Activated CD8-positive, alpha-beta T cell treated with anti-CD3 and anti-CD28 coated beads for 36 hours (primary cell): ENCODE data around the gene CASKIN1. TPM values are rescaled to one million over a fixed set of nuclear protein-coding genes. Genes with fewer than 3 reads are reported as not detected.
A peak's percentile ranks its signal among the peaks of the same experiment; 100 is the strongest.

ENCODE experiments used
- ATAC-seq: fragments of 200-7000 bp; cut with Tn5 transposase; one replicate; pipeline ENCODE4 v1.10.0; 2021; ENCODE audit warnings: mild to moderate bottlenecking, moderate library complexity
- CTCF ChIA-PET: fragments of 350-600 bp; sonication (Branson Sonifier 250); formaldehyde crosslinking; loops from one replicate; lab custom pipeline; 2021; ENCODE audit warnings: antibody characterized with exemption; lab: Charles Lee
- POLR2A ChIA-PET: fragments of 350-600 bp; sonication (Branson Sonifier 250); formaldehyde crosslinking; loops from one replicate; lab custom pipeline; 2021; ENCODE audit warnings: antibody characterized with exemption; lab: Charles Lee
- DNase-seq: peaks from one replicate; pipeline ENCODE4 v3.0.0-alpha.2; 2020
- H3K27ac Mint-ChIP-seq: one replicate; pipeline ENCODE4 v1.8.0; 2021; ENCODE audit warnings: mild to moderate bottlenecking, mixed read lengths
- H3K27me3 Mint-ChIP-seq: one replicate; pipeline ENCODE4 v1.8.0; 2021; ENCODE audit warnings: mixed read lengths
- H3K36me3 Mint-ChIP-seq: one replicate; pipeline ENCODE4 v1.8.0; 2021; ENCODE audit warnings: low read depth, mixed read lengths
- H3K4me1 Mint-ChIP-seq: one replicate; pipeline ENCODE4 v1.8.0; 2021; ENCODE audit warnings: low read depth, mixed read lengths
- H3K4me3 Mint-ChIP-seq: one replicate; pipeline ENCODE4 v1.8.0; 2021; ENCODE audit warnings: mild to moderate bottlenecking, moderate library complexity, mixed read lengths
- H3K9me3 Mint-ChIP-seq: one replicate; pipeline ENCODE4 v1.8.0; 2021; ENCODE audit warnings: mixed read lengths
- intact Hi-C: fragments of 100-400 bp; cut with micrococcal nuclease; formaldehyde crosslinking; loops from one replicate; pipeline ENCODE4 v1.10.0; 2022
- total RNA-seq, 2 experiments: library from RNA; stranded (reverse); gene quantifications; one replicate each; pipeline ENCODE4 v1.2.3, GENCODE V29; 2021
- TF ChIP-seq, protein P1 (sequence below): fragments of 200-600 bp; IDR thresholded peaks from one replicate; pipeline ENCODE4 v1.8.0; 2022; ENCODE audit warnings: antibody characterized with exemption, mild to moderate bottlenecking

The CASKIN1 gene
- total RNA-seq, 2 experiments from 2014 or later, result 4.4 to 7.2 TPM

DNA sequence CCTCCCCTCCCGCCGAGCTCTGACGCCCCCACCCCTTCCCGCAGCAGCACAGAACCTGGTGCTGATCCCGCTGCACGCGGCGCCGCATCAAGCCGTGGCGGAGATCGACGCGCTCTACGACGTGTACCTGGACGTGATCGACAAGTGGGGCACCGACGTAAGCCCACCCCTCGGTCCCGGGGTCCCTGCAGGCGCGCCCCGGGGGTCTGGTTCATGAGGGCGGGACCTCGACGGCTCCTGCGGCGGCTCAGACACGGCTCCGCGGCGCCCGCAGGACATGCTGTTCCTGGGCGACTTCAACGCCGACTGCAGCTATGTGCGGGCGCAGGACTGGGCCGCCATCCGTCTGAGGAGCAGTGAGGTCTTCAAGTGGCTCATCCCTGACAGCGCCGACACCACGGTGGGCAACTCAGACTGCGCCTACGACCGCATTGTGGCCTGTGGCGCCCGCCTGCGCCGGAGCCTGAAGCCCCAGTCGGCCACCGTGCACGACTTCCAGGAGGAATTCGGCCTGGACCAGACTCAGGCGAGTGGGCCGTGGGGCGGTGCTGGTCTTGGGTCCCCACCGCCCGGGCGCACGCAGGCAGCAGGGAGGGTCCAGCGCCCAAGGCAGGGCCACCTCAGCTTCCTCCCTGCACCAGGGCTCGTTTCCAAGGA, 41.2 kb upstream of the CASKIN1 start:
- Mint-ChIP-seq H3K36me3 (peaks cover 19% of the 10 kb centered on the region), H3K4me1 (peaks cover 2% of the 10 kb centered on the region), H3K27me3 (no peaks in the 10 kb centered on the region), H3K27ac (no peak overlapping the region), H3K4me3 (no peak overlapping the region), H3K9me3 (no peaks in the 10 kb centered on the region)
- TF ChIP-seq, protein P1, sequence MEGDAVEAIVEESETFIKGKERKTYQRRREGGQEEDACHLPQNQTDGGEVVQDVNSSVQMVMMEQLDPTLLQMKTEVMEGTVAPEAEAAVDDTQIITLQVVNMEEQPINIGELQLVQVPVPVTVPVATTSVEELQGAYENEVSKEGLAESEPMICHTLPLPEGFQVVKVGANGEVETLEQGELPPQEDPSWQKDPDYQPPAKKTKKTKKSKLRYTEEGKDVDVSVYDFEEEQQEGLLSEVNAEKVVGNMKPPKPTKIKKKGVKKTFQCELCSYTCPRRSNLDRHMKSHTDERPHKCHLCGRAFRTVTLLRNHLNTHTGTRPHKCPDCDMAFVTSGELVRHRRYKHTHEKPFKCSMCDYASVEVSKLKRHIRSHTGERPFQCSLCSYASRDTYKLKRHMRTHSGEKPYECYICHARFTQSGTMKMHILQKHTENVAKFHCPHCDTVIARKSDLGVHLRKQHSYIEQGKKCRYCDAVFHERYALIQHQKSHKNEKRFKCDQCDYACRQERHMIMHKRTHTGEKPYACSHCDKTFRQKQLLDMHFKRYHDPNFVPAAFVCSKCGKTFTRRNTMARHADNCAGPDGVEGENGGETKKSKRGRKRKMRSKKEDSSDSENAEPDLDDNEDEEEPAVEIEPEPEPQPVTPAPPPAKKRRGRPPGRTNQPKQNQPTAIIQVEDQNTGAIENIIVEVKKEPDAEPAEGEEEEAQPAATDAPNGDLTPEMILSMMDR, result no peak
- intact Hi-C loops, result no loop called here
- DNase-seq (no peak), ATAC-seq (no peak)
- CTCF ChIA-PET, result no interaction called here
- POLR2A ChIA-PET, result interaction anchor here (0.8 to 3.5 kb wide), 5 partner anchors 10 to 22 kb away, joined by 3 to 16 read pairs (median 4); partner anchors contain the start of gene ECI1

- peaks cover 2% of the 10 kb centered on the region for H3K4me1 Mint-ChIP-seq
- TF ChIP-seq, protein P1, result no peak
- CTCF ChIA-PET, result no interaction called here
Measured at GRCh38 chr16:2237102-2237482, 40.7 kb upstream of the CASKIN1 start.

DNA sequence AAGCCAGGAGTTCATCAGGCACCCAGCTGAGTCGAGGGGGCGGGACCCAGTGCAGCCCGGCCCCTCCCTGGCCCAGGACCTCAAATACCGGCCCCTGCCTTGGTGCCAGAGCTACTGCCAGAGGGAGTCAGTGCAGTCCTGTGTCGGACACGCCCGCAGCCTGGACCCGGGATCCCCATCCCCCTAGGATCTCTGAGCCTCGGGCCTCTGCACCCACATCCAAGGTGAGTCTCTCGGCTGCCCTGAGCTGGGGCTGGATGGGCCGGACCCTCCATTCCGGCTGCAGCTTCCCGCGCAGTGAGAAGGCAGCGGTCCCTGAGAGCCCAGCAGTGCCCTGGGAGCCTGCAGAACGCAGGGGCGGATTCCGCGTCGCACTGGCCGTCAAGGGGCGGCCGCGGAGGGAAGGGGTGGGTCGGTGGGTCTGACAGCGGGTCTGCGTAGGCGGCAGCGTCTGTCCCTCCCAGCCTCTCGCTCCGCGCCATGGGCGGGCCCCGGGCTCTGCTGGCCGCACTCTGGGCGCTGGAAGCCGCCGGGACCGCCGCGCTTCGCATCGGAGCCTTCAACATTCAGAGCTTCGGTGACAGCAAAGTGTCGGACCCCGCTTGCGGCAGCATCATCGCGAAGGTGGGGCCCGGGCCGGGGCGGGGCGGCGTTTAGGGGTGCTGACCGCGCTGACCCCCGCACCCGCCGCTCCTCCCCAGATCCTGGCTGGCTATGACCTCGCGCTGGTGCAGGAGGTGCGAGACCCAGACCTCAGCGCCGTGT, 40.1 kb upstream of the CASKIN1 start, which contains the start of gene DNASE1L2:
DNASE1L2 (plus strand) TSS at position 108 of the 765 bp plus-strand sequence; CDS start at position 481, 373 bp downstream.
- CTCF ChIA-PET, result interaction anchor here (0.8 kb wide), 1 partner anchor 192 kb away, joined by 3 read pairs; no protein-coding TSS in a partner anchor
- TF ChIP-seq, protein P1, result no peak
- POLR2A ChIA-PET, result interaction anchor here (0.8 to 3.5 kb wide), 6 partner anchors 10 to 81 kb away, joined by 3 to 16 read pairs (median 4); partner anchors contain the start of genes ECI1 and TRAF7

More at GRCh38 chr16:2237102-2237482, 40.7 kb upstream of the CASKIN1 start:
- Mint-ChIP-seq H3K27me3 (no peaks in the 10 kb centered on the region), H3K4me3 (no peak overlapping the region), H3K9me3 (no peaks in the 10 kb centered on the region), H3K36me3 (peaks cover 19% of the 10 kb centered on the region), H3K27ac (no peak overlapping the region)
- intact Hi-C loops, result no loop called here
- POLR2A ChIA-PET, result interaction anchor here (0.8 to 3.5 kb wide), 5 partner anchors 11 to 82 kb away, joined by 3 to 16 read pairs (median 3); partner anchors contain the start of genes ECI1 and TRAF7
- ATAC-seq (no peak), DNase-seq (no peak)

GRCh38 chr16:2235695-2236336, 39.4 kb upstream of the CASKIN1 start:
- H3K9me3 Mint-ChIP-seq, result no peaks in the 10 kb centered on the region
- peaks cover 23% of the 10 kb centered on the region for H3K36me3 Mint-ChIP-seq
- ATAC-seq (no peak), DNase-seq (no peak)
- H3K4me3 Mint-ChIP-seq, result no peak overlapping the region
- no peaks in the 10 kb centered on the region for H3K27me3 Mint-ChIP-seq
- no peak overlapping the region for H3K27ac Mint-ChIP-seq
- peaks cover 2% of the 10 kb centered on the region for H3K4me1 Mint-ChIP-seq
- intact Hi-C loops, result no loop called here
- ChIA-PET CTCF (interaction anchor here (0.8 kb wide), 1 partner anchor 193 kb away, joined by 3 read pairs; no protein-coding TSS in a partner anchor), POLR2A (interaction anchor here (1.0 to 3.5 kb wide), 5 partner anchors 9 to 81 kb away, joined by 3 to 16 read pairs (median 4); partner anchors contain the start of genes ECI1 and TRAF7)
- TF ChIP-seq, protein P1, result no peak

More for the DNA sequence above, 40.1 kb upstream of the CASKIN1 start, which contains the start of gene DNASE1L2:
- intact Hi-C loops, result no loop called here
- Mint-ChIP-seq H3K4me1 (peaks cover 2% of the 10 kb centered on the region), H3K9me3 (no peaks in the 10 kb centered on the region), H3K27me3 (no peaks in the 10 kb centered on the region), H3K4me3 (no peak within 1 kb of the TSS), H3K36me3 (peaks cover 22% of the 10 kb centered on the region), H3K27ac (no peak within 1 kb of the TSS)
- ATAC-seq (peak; percentile 17), DNase-seq (no peak)
